HG03066 (cell line): Measurements from ENCODE around the gene PRKCH.
A peak's percentile ranks its signal among the peaks of the same experiment; 100 is the strongest.
"Not testable (repeated sequence)": the region's sequence is repeated elsewhere in the genome, so short reads cannot be mapped to it uniquely, and the experiment has no call there.

Experiments used
- ATAC-seq: cut with Tn5 transposase; IDR thresholded peaks from one replicate; pipeline ENCODE4 v1.9.1; 2021; ENCODE audit warnings: low read depth; ENCODE audit not compliant: unreplicated experiment

PRKCH gene

GRCh38 chr14:61304688-61305087 lies 16.7 kb upstream of the PRKCH start:
- ATAC-seq = no peak

- ATAC-seq = no peak
These were observed 13.2 kb upstream of the PRKCH start for GRCh38 chr14:61308198-61308597.

DNA sequence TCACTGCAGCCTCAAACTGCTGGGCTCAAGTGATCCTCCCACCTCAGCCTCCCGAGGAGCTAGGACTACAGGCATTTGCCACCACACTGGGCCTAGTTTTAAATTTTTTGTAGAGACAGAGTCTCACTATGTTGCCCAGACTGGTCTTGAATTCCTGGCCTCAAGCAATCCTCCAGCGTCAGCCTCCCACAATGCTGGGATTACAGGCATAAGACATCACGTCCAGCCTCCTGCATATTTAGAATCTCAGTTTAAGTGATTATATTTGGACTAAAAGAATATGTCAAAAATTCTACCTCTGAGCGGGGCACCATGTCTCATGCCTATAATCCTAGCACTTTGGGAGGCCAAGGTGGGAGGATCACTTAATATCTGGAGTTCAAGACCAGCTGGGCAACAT lies 12.7 kb upstream of the PRKCH start:
- ATAC-seq = not testable (repeated sequence)

GRCh38 chr14:61315313-61315712 lies 6.1 kb upstream of the PRKCH start:
- ATAC-seq = no peak

GRCh38 chr14:61319086-61319485 lies 2.3 kb upstream of the PRKCH start:
- no peak for ATAC-seq

- ATAC-seq = no peak
These were observed 1.7 kb upstream of the PRKCH start for GRCh38 chr14:61319706-61320105.

DNA sequence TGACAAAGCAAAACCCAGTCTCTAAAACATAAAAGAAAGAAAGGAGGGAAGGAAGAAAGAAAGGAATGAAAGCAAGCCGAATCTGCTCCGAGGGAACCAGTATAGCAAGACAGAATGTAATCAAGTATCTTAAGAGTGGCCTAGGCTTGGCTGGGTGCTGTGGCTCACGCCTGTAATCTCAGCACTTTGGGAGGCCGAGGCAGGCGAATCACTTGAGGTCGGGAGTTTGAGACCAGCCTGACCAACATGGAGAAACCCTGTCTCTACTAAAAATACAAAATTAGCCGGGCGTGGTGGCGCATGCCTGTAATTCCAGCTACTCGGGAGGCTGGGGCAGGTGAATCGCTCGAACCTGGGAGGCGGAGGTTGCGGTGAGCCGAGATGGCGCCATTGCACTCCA lies 1.2 kb upstream of the PRKCH start:
- not testable (repeated sequence) for ATAC-seq

DNA sequence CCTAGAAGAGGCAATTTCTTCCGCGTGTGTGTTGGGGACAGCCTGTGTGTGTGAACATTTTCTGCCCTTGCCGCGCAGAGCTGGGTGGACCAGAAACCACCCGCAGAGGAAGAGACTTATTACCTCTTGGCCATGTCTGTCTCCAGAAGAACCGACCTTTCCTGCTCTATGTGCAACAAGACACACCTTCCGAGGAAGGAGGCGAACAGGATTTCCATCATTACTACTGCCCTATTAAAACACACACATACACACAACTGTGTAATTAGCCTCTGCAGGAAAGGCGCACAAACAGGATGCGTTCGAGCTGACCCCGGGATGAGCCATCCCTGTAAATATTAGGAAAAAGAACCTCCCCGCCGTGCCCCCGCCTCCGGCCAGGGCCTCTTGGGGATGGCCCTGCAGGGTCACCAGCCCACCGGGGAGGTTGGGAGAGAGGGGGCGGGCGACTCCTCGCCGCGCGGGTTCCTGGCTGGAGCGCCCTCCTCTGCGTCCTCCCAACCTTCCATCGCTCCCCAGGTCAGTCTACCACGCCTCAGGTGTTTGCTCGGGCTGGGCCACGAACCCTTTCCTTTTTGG lies 484 bp upstream of the PRKCH start:
- no peak for ATAC-seq

DNA sequence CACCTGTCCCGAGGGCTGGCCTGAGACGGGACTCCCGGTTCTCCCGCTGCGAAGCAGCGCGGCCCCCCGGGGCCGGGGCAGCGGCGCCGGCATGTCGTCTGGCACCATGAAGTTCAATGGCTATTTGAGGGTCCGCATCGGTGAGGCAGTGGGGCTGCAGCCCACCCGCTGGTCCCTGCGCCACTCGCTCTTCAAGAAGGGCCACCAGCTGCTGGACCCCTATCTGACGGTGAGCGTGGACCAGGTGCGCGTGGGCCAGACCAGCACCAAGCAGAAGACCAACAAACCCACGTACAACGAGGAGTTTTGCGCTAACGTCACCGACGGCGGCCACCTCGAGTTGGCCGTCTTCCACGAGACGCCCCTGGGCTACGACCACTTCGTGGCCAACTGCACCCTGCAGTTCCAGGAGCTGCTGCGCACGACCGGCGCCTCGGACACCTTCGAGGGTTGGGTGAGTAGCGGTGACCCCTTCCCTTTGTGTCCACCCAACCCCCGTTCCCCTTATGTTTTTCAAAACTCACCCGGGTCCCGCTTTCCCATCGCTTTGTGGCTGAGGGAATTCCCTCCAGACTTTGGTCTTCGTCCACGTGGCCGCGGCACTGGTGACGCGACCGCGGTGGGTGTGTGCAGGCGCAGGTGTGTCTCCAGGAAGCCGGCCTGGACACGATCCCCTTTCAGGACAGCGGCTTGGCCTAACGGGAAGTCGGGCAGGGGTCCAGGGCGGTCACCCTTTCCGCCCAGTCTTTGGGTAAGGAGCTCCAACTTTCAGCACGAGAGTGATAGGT lies 826 bp downstream of the PRKCH start:
- peak; percentile 22 for ATAC-seq

GRCh38 chr14:61322799-61323290 lies 1.5 kb downstream of the PRKCH start:
- peak; percentile 12 for ATAC-seq

GRCh38 chr14:61323970-61324369 lies 2.6 kb downstream of the PRKCH start:
- no peak for ATAC-seq

DNA sequence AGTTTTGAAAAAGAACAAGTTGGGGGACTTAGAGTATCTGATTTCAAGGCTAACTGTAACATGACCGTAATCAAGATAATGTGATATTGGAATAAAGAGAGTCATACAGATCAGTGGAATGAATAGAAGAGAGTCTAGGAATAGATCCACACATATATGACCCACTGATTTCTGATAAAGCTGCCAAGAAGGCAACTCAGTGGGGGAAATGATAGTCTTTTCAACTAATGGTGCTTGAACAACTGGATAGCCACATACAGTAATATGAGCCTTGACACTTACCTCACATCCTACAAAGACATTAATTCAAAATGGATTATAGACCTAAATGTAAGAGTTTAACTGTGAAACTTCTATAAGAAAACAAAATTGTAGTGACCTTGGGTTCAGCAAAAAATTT lies 3.8 kb downstream of the PRKCH start:
- no peak for ATAC-seq

DNA sequence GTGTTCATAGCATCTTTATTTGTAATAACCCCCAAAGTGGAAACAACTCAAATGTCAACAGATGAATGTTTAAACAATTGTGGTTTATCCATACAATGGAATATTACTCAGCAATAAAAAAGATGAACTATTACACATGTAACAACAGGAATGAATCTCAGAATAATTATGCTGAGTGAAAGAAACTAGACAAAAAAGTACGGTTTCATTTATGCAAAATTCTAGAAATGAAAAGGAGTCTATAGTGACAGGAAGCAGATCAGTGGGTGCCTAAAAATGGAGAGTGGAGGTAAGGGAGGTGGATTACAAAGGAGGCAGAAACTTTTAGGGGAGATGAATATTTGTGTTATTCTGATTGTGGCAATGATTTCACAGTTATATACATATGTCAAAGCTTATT lies 4.8 kb downstream of the PRKCH start:
- no peak for ATAC-seq

- ATAC-seq = no peak
These were observed 5.5 kb downstream of the PRKCH start for GRCh38 chr14:61326847-61327246.

- ATAC-seq = no peak
These were observed 7.4 kb downstream of the PRKCH start for GRCh38 chr14:61328626-61329262.

GRCh38 chr14:61329478-61330051 lies 8.2 kb downstream of the PRKCH start:
- ATAC-seq = peak; percentile 80

DNA sequence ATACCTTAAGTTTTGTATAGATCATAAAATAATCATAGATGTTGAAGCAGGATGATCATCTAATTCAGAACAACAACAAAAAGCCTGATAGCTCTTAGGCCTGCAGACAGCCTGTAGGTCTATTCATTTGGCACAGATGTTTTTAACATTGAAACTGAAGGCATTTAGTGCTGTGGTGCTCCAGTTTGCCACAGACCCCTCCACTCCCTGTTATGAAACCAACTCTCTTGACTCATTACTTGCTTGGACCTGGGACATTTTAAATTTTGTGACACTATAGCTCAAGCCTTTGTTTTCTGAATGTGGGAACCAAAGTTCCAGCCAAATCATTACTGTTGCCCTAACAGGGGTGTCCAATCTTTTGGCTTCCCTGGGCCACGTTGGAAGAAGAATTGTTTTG lies 9.1 kb downstream of the PRKCH start:
- ATAC-seq = no peak

GRCh38 chr14:61331992-61332657 lies 10.7 kb downstream of the PRKCH start:
- no peak for ATAC-seq

DNA sequence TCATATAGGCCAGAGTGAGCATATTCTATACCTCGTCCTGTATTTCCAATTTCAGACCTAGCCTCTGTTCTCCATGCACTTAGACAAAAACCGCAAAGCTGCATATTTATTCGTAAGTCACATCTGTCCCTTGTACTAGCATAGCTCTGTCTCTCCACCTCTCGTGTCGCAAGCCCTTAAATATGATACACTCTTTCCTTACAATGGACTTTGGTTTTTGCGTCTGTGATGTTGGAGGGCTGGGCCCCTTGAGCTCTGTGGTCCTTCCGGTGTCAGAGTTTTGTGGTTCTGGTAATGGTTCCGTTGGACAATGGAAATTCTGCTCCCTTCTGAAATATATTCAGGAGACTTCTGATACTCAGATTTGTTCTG lies 11.3 kb downstream of the PRKCH start:
- no peak for ATAC-seq

DNA sequence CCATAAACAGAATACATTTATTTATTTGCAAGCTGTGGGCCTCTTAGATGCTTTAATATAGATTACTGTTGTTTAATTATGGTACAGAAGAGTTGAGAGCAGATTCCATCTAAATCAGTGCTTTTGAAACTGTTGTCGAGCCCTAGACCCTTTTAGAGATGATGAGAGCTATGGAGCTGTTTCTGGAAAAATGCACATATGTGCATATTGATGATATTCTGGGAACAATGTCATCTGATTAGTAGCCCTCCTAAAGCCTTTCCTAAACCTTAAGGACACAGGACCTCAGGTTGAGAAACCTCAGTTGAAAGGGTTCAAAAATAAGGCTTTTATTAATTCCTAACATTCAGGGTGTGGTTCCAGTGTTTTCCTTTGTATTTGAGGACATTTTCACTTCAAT lies 11.7 kb downstream of the PRKCH start:
- no peak for ATAC-seq

- no peak for ATAC-seq
These were observed 12.9 kb downstream of the PRKCH start for GRCh38 chr14:61334197-61334701.
